ENCODE measurements around the gene IL17RA.

GRCh38 chr22:17140022-17140421 is 55.2 kb downstream of the IL17RA start:
- TF ChIP-seq CTCF (conservative IDR thresholded peaks at IDR 0.05) (no peak), ZFX (IDR thresholded peaks at IDR 0.05) (no peak)

Data from C4-2B (cell line).